Left lung (tissue), 10 donors: ENCODE data around the gene HK1. TPM values are rescaled to one million over a fixed set of nuclear protein-coding genes. Genes with fewer than 3 reads are reported as not detected.

Source experiments
- ATAC-seq: fragments of 200-7000 bp; cut with Tn5 transposase; one replicate; pipeline ENCODE4 v1.9.1; 2020; ENCODE audit warnings: moderate library complexity
- DNase-seq, 4 donors: peaks; one replicate each; pipeline ENCODE4 v3.0.0-alpha.2; 2013 to 2020
- H3K27ac ChIP-seq, 2 donors: fragments of 200-600 bp; sonication (generic) in 1 of 2; one replicate each; pipeline versions ENCODE4 v1.5.0 to v1.8.0; 2020 to 2021
- H3K27me3 ChIP-seq, 2 donors: fragments of 200-600 bp; sonication (generic) in 1 of 2; one replicate each; pipeline versions ENCODE4 v1.5.0 to v1.8.0; 2020 to 2021
- H3K36me3 ChIP-seq, 2 donors: fragments of 200-600 bp; sonication (generic) in 1 of 2; one replicate each; pipeline versions ENCODE4 v1.5.0 to v1.8.0; 2020 to 2021
- H3K4me1 ChIP-seq, 2 donors: fragments of 200-600 bp; one replicate each; pipeline ENCODE4 v1.8.0; 2021
- H3K4me3 ChIP-seq, 2 donors: fragments of 200-600 bp; sonication (generic) in 1 of 2; one replicate each; pipeline versions ENCODE4 v1.5.0 to v1.8.0; 2020 to 2021; ENCODE audit warnings: mild to moderate bottlenecking in 1 of 2
- H3K9me3 ChIP-seq, 2 donors: fragments of 200-600 bp; sonication (generic) in 1 of 2; one replicate each; pipeline versions ENCODE4 v1.5.0 to v1.8.0; 2020 to 2021
- intact Hi-C, 2 donors: fragments of 100-400 bp; cut with DNase I; formaldehyde crosslinking; loops; one replicate each; pipeline versions ENCODE4 v1.11.2 to v1.14.2; 2022
- polyA plus RNA-seq, 6 donors: library from polyadenylated mRNA; unstranded; fragments of 120-200 nt; gene quantifications; one replicate each; pipeline ENCODE4 v1.2.1, GENCODE V29; 2013; ENCODE audit not compliant: insufficient read length in 6 of 6
- total RNA-seq, 2 donors: library from RNA; stranded (reverse); fragmentation: NEBNext Ultra II Directional; extraction: Animal tissue kit (Norgen Biotek cat#: 25700); gene quantifications; one replicate each; pipeline ENCODE4 v1.2.1, GENCODE V29; 2021
- TF ChIP-seq, protein P1 (sequence below), 2 donors: fragments of 200-600 bp; sonication (generic) in 1 of 2; IDR thresholded peaks; one replicate each; pipeline versions ENCODE4 v1.5.0 to v1.8.0; 2021; ENCODE audit warnings: antibody characterized with exemption in 2 of 2
- donor health status: DM: no; HTN: yes; CAD: no.
- donor health status: DM: no; HTN: no; CAD: no.

Gene HK1
- total and polyA plus RNA-seq, 8 donors: 51.5 to 126 (median 57.8) TPM

DNA sequence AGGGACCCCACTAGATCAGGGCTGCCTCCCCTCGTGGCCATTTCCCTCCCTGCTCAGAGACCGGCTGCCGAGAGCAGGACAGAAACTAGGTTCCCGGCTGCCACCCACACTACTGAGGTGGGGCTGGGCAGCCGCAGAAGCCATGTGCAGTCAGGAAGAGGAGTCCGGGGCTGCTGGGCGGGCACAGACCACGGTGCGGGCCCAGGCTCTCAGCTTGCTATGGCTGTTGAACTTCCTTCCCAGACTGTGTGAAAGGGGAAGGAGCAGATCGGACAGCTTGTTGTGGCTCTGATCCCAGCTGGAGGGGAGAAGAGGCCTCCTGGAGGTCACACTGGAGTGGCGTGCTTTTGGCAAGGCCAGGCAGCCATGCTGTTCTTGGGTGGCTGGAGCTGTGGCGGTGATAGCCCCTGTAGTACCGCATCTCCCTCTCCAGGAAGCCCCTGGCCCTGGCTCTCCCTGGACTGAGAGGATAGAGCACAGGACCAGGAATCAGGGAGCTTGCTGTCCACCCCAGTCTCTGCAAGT lies 56.8 kb downstream of the HK1 start:
- Histone ChIP-seq H3K27me3 (no peaks in the 10 kb centered on the region), H3K36me3 (peaks cover 0 to 16% of the 10 kb centered on the region in 2 donors), H3K4me3 (no peak overlapping the region), H3K27ac (peak overlapping the region; percentile 74 to 84), H3K4me1 (peaks cover 59 to 96% of the 10 kb centered on the region in 2 donors), H3K9me3 (no peaks in the 10 kb centered on the region)
- ATAC-seq (peak; percentile 43), DNase-seq (peak in 3 of 4 donors; percentile 69 to 92 (median 76))
- TF ChIP-seq, protein P1, sequence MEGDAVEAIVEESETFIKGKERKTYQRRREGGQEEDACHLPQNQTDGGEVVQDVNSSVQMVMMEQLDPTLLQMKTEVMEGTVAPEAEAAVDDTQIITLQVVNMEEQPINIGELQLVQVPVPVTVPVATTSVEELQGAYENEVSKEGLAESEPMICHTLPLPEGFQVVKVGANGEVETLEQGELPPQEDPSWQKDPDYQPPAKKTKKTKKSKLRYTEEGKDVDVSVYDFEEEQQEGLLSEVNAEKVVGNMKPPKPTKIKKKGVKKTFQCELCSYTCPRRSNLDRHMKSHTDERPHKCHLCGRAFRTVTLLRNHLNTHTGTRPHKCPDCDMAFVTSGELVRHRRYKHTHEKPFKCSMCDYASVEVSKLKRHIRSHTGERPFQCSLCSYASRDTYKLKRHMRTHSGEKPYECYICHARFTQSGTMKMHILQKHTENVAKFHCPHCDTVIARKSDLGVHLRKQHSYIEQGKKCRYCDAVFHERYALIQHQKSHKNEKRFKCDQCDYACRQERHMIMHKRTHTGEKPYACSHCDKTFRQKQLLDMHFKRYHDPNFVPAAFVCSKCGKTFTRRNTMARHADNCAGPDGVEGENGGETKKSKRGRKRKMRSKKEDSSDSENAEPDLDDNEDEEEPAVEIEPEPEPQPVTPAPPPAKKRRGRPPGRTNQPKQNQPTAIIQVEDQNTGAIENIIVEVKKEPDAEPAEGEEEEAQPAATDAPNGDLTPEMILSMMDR (IDR thresholded peaks at IDR 0.05): no peak
- intact Hi-C loops: no loop called here

DNA sequence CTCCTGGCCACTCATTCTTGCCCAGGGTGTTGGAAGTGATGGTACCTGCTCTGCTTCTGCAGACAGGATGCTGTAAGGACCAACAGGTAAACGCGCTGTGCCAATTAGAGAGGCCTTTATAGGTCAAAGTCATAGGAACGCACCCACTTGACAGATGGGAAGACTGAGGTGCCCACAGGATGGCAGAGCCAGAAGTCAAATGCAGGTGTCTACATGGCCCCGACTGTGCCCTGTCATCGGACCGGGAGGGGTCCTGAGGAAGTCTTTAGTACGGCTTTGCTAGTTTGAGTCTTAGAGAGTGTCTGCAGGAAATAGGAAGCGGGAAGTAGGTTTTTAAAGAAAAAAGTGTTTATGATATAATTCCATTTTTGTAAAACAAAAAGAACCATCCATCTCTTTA lies 57.3 kb downstream of the HK1 start:
- no peaks in the 10 kb centered on the region for H3K27me3 ChIP-seq
- ATAC-seq (no peak), DNase-seq (no peak)
- peaks cover 0 to 15% of the 10 kb centered on the region in 2 donors for H3K36me3 ChIP-seq
- peak overlapping the region; percentile 74 to 84 for H3K27ac ChIP-seq
- intact Hi-C loops: no loop called here
- H3K9me3 ChIP-seq: no peaks in the 10 kb centered on the region
- TF ChIP-seq, protein P1 (IDR thresholded peaks at IDR 0.05): no peak
- H3K4me3 ChIP-seq: no peak overlapping the region
- H3K4me1 ChIP-seq: peaks cover 59 to 92% of the 10 kb centered on the region in 2 donors

DNA sequence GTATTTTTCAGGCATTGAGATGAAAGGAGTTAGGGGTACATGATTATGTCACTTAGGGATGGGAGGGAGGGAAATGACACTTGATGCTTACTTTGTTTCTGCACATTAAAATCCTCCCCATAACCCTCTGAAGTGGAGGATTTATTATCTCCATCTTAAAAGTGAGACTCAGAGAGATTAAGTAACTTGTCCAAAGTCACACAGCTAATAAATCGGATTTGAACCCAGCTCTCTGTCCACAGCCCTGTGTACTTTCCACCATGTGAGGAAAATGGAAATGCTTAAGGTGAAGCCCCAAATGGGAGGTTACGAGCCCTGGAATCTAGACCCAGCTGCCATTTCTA lies 58.6 kb downstream of the HK1 start:
- DNase-seq: no peak
- ATAC-seq: no peak
- intact Hi-C loops: no loop called here
- H3K36me3 ChIP-seq: peaks cover 0 to 8% of the 10 kb centered on the region in 2 donors
- no peaks in the 10 kb centered on the region for H3K9me3 ChIP-seq
- peak overlapping the region; percentile 58 to 82 for H3K27ac ChIP-seq
- TF ChIP-seq, protein P1 (IDR thresholded peaks at IDR 0.05): no peak
- no peaks in the 10 kb centered on the region for H3K27me3 ChIP-seq
- no peak overlapping the region for H3K4me3 ChIP-seq
- H3K4me1 ChIP-seq: peaks cover 57 to 80% of the 10 kb centered on the region in 2 donors

DNA sequence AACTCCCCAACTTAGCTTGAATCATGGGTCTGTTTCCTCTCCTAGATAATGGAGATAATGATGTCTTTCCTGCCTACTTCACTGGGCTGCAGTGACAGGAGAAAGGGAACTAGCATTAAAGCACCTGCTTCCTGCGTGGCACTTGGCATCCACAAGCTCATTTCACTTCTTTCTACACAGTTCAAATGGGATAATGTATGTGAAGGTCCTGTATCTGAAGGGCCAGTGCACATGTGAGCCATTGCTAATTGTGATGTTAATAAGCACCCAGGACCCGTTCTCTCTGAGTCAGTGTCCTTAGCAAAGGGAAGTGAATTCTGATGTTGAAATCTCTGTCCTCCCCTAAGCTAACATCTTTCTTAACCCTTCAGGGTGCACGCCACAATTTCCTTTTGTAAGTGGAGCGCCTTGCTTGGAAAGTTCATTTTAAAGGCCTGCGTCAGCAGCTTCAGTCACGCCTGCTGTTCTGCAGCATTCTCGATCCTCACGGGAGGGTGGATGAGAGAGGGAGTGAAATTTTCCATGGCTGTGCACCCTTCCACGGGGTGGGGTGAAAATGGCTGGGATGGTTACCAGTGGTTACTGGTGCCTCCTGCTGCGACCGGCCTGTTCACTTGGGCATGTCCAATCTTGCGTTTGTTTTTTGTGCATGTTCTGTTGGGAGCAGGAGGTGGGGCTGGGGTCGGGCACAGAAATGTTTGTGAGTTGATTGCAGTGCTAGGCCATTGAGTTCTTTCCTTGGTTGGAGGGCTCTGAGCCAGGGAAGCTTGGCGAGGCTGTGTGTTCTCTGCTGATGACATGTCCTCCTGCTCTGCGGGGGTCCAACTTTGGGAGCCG lies 59.2 kb downstream of the HK1 start:
- peaks cover 52 to 75% of the 10 kb centered on the region in 2 donors for H3K4me1 ChIP-seq
- H3K27ac ChIP-seq: peak overlapping the region; percentile 58 to 82
- TF ChIP-seq, protein P1 (IDR thresholded peaks at IDR 0.05): no peak
- peaks cover 0 to 7% of the 10 kb centered on the region in 2 donors for H3K36me3 ChIP-seq
- H3K9me3 ChIP-seq: no peaks in the 10 kb centered on the region
- ATAC-seq (peak; percentile 46), DNase-seq (peak in 2 of 4 donors; percentile 36 to 65)
- H3K4me3 ChIP-seq: peak overlapping the region in 1 of 2 donors; percentile 1
- intact Hi-C loops: no loop called here
- H3K27me3 ChIP-seq: no peaks in the 10 kb centered on the region

DNA sequence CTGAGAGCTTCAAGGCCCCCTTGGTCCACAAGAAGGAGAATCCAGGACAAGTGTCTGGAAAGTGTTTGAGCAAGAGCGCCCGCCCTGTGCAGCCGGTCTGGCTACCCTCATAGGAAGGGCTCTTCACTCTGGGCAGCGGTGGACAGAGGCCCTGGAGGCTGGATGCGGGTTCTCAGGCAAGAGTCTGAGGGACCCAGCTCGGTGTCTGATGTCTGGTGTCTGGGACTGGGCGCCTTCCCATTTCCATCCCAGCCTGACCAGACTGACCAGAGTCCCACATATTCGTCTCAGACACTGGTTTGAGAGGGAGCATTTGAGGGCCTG lies 59.8 kb downstream of the HK1 start:
- no peaks in the 10 kb centered on the region for H3K9me3 ChIP-seq
- DNase-seq: no peak
- TF ChIP-seq, protein P1 (IDR thresholded peaks at IDR 0.05): no peak
- peak overlapping the region; percentile 58 to 82 for H3K27ac ChIP-seq
- H3K4me3 ChIP-seq: peak overlapping the region in 1 of 2 donors; percentile 1
- intact Hi-C loops: no loop called here
- H3K36me3 ChIP-seq: peaks cover 0 to 1% of the 10 kb centered on the region in 2 donors
- peaks cover 46 to 69% of the 10 kb centered on the region in 2 donors for H3K4me1 ChIP-seq
- no peaks in the 10 kb centered on the region for H3K27me3 ChIP-seq
- ATAC-seq: peak; percentile 53
